Germinal center (tissue), 1 donor: ENCODE measurements around the gene ARHGEF26.

Experiments
- DNase-seq: peaks from one replicate; pipeline ENCODE4 v3.0.0; 2012; ENCODE audit warnings: mixed read lengths, low spot score

Gene ARHGEF26

GRCh38 chr3:154161806-154162205, 40.6 kb downstream of the ARHGEF26 start:
- DNase-seq: no peak

- DNase-seq: no peak
Observed at GRCh38 chr3:154164387-154164786, 43.2 kb downstream of the ARHGEF26 start.

DNA sequence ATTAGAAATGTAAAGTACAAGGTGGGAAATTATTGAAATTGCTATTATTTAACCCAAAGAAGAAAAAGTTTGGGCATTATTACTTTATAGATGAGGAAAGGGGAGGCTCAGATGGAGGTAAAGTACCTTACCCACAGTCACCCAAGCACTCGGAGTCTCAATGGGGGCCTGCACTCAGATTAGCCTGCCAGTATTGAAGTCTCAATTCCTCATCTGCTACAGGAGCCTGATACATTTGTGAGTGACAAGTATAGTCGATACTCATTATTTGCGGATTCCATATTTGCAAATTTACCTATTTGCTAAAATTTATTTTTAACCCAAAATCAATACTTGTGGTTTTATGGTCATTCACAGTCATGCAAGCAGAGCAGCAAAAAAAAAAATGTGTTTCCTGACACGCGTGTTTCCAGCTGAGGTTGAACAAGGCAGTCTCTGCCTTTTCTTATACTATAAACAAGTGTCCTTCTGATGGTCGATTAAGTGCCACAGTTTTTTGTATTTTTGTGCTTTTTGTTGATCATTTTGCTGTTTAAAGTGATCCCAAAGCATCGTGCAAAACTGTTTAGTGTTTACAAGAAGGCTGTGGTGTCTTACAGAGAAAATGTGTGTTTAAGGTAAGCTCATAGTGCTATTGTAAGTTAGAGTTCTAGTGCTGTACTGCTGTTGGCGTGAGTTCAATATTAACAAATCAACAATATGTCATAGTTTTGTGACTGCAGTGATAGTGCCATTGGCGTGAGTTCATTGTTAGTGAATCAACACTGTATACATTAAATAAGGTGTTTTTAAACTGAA, 48.0 kb downstream of the ARHGEF26 start:
- DNase-seq: no peak

DNA sequence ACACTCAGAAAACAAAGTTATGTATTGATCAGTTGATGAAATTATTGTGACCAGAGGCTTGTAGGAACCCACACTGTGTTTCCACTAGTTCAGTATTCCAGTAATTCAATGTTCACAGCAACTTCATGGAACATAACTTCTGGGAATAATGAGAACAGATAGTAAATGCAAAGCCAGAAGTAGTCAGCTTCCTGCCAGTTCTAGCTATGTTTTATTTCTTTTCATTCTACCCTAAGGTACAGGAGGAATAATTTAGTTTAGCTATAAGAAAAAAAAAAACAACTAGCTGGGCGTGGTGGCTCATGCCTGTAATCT, 48.6 kb downstream of the ARHGEF26 start:
- DNase-seq: no peak

DNA sequence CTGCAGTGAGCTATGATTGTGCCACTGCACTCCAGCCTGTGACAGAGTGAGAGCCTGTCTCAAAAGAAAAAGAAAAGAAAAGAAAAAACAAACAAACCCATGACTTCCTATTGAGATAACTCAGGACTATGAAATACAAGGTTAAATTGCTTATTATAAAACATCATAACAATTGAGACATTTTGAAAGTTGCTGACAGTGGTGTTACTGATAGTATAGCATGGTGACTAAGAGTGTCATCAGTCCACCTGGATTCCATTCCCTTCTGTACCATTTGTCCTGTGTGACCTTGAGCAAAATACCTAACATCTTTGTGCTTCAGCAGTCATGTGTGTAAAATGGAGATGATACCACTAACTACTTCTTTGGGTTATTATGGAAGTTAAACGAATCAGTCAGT, 49.1 kb downstream of the ARHGEF26 start:
- DNase-seq: no peak

GRCh38 chr3:154175041-154175440, 53.9 kb downstream of the ARHGEF26 start:
- no peak for DNase-seq

DNA sequence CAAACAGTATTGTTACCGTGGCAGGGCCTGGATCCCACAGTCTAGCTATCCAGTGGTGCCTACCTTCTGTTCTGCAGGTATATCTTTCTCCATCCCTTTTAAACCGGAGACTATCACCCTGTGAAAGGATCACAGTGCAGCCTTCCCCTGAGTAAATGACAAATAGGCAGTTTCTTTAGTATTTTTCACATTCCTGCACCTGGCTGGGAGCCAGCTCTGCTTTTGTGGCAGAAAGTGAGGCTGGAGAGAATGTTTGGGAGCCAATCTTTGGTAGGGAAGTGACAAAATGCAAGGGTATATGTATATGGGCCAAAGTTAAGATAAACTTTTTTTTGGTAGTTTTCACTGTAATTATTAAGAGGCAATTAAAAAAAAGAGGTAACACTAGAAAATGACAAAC, 54.8 kb downstream of the ARHGEF26 start:
- DNase-seq: no peak

GRCh38 chr3:154177406-154177805, 56.2 kb downstream of the ARHGEF26 start:
- DNase-seq: no peak

DNA sequence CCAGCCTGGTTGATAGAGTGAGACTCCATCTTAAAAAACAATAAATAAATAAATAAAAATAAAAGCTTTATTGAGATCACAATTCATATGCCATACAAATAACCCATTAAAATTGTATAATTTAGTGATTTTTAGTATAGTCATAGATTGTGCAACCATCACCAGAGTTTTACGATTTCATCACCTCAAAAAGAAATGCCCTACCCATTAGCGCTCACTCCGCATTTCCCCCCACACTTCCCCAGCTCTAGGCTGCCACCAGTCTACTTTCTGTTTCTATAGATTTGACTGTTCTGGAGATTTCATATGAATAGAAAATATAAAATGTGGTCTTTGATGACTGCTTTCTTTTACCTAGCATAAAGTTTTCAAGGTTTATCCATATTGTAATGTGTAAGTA, 57.0 kb downstream of the ARHGEF26 start:
- no peak for DNase-seq

- no peak for DNase-seq
Observed at GRCh38 chr3:154180836-154181691, 59.9 kb downstream of the ARHGEF26 start.

DNA sequence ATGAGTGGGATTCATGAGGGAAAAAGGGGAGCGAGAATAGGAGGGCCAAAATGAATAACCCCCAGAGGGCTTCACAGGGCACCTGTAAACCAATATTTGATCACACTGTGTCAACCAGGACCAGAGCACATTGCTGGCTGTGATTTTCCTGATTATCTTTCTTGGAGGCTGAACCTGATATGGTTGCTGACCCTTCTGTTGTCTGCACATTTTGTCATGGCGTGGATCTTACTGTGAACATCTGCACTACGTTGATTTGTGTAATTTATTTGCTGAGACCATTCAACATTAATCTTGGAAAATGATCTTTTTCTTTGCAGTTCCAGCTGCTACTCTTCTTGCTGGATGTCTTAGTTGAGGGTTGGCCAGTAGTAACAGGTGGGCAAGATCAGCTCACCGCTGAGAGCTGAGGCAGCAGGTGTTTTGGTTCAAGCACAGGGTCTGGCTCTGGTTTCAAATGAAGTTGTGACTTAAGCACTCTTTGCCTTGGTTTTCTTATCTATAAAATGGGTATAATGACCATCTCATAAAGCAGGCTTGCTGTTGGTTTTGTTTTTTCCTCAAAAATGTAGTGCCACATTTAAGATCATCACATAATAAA, 61.2 kb downstream of the ARHGEF26 start:
- no peak for DNase-seq

DNA sequence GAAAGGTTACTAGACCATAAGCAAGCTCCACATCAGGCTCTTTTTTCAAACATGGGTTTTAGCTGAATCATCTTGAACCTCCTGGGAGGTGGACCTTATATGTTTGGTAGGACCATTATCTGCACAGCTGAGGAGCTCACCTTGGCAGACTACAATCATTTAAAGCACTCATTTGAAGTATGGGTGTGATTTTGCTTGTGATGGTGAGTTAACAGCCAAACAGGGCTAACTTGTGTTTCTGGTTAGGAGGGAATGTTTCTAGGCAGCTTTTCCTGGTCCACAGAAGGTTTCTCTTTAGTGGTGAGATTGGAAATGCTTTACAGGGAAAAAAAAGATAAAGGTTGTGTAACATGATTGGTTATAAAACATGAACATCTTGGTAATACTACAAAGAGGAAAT, 61.8 kb downstream of the ARHGEF26 start:
- no peak for DNase-seq

GRCh38 chr3:154184582-154184981, 63.4 kb downstream of the ARHGEF26 start:
- no peak for DNase-seq

DNA sequence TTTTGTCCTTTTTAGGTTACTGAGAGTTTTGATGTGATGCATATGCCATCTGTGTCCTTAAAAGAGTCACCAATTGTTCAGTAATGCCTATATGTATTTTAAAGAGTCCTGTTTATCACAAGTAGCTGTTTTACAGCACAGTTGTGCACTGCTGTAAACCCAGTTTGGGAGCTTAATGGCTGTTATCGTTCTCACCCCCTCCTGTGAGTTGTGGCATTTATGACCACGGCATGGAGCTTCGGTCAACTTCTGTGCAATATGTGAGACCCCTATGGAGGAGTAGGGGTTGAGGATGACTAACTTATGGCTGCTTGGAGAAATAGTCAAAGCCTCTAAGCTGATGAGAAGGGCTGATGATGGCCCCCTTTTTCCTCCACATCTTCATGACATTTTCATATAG, 67.2 kb downstream of the ARHGEF26 start:
- no peak for DNase-seq

DNA sequence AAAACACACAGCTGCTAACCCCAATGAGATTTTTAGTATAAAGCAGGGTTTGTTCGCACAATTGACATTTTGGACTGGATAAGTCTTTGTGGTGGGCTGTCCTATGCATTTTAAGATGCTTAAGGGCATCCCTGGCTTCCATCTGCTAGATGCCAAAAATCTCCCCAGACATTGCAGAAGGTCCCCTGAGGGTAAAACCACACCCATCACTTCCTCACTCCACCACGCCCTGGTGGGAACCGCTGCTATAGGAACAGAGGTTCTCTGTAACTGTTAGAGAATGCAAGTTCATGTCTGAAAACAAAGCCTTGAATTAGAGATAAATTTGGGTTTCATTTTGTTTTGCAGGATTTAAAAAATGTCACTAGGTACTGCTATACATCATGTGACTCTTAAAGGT, 67.7 kb downstream of the ARHGEF26 start:
- DNase-seq: no peak

DNA sequence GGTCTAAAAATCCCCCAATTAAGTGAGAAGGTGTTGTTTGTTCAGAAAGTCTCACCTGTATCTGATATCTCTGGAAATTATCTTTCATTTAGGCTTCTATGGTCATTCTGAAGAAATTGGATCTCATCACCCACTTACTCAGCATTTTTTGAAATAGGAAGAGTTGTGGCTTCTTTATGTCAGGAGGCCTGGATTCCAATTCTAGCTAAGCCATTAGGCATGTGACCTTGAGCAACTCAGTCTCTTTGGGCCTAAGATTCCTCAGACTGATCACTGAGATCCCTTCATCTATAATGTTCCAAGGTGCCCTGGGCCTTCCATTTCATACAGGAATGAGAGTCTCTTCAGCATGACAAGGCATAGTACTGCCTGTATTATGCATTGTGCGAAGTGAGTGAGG, 70.3 kb downstream of the ARHGEF26 start:
- DNase-seq: no peak

DNA sequence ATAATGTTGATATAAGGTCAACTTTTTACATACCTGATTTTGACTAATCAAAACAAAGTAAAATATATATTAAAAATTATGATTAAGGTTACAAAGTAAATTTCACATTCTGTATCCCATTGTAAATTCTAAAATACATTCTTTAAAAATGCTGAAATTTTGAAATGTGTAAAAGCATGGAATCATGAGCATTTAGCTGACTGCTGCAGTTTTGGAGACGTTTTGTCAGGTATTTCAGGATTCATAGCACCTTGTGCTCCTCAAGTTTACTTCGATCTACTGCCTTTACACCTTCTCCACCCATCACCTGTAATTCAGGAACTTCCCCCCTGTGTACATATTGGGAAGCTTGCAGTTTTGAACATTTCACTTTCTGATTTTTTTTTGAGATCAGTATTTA, 71.0 kb downstream of the ARHGEF26 start:
- DNase-seq: no peak

GRCh38 chr3:154193000-154193615, 71.9 kb downstream of the ARHGEF26 start:
- no peak for DNase-seq

DNA sequence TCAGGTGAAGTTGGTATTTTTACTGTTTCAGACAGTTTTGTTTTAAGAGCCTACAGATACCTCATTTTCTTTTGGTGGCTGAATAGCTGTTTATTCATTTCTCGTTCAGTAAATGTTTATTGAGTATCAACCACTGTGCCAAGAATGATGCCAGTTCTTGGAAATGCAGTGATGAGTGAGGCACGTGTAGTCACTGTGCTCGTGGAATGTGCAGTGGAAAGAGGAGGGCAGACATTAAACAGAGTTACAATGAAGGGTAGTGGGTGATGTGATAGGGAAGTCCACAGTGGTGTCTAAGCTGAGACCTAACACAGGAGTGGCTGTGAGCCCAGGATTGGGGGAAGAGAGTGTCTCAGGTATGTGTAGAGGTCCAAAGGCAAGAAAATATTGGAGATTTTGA, 73.7 kb downstream of the ARHGEF26 start:
- DNase-seq: no peak

DNA sequence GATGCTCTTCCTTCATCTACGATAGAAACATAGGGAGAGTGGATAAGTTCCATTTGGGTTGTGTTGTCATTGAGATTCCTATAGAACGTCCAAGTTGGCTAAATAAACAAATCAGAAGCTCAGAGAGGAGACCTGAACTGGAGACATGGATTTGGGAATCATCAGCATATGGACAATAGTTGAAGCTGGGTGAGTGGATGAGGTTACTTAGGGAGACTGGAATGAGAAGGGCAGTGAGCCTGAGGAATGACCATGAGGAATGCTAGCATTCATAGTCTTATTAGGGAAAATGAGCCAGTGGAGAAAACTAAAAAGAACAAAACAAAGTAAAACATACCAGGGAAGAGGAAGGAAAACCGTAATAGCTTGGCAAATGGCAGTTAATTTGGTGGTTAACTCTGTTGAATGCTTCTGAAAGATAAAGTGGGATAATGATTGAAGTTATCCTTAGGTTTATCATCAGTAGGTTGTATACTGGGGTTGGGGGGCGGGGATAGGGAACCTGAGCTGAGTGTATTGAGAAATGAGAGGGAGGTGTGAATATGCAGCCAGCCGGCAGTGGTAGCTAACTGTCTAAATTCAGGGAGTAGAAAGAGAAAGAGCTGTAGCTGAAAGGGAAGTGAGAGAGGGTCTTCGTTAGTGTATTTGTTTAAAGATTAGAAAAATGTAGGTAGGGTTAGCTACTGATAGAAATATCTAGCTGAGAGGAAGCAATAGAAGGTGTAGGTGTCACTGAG, 74.6 kb downstream of the ARHGEF26 start:
- DNase-seq: no peak

DNA sequence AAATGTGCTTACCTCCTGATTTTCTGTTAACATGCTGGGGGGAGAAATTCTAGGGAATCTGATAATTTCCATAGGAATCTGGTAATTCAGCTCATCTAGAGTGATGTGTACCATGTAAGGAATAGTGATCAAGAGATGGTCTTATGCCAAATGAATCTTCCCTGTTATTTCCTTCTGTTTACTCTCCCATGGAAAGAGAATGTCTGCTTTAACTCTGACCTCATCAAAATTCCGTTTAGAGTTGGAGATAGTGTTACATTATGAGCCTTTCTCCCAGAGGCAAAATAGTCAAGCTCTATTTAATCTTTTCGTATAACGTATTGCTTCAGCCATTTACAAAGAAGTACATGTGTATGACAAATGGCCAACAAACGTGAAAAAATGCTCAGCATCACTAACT, 76.6 kb downstream of the ARHGEF26 start:
- no peak for DNase-seq

- DNase-seq: no peak
Observed at GRCh38 chr3:154209499-154209898, 88.3 kb downstream of the ARHGEF26 start.
